GM21825 (cell line): ENCODE data around the gene IFNGR2.

Experiments used
- ATAC-seq: cut with Tn5 transposase; IDR thresholded peaks from one replicate; pipeline ENCODE4 v1.9.1; 2021; ENCODE audit warnings: mild to moderate bottlenecking, moderate library complexity; ENCODE audit not compliant: unreplicated experiment

The IFNGR2 gene

GRCh38 chr21:33480481-33481103, 77.4 kb downstream of the IFNGR2 start:
- ATAC-seq, result no peak

GRCh38 chr21:33481314-33481943, 78.2 kb downstream of the IFNGR2 start:
- ATAC-seq, result no peak
